IPS-18a (cell line): ENCODE data around the gene CIZ1.

Source experiments
- H3K27ac ChIP-seq: one replicate; pipeline ENCODE4 v1.5.1; 2013; ENCODE audit warnings: low read length
- H3K27me3 ChIP-seq: one replicate; pipeline ENCODE4 v1.6.1; 2013; ENCODE audit warnings: mild to moderate bottlenecking, low read length; ENCODE audit not compliant: control insufficient read depth, insufficient read depth
- H3K36me3 ChIP-seq: one replicate; pipeline ENCODE4 v1.6.1; 2013; ENCODE audit warnings: low read depth, low read length; ENCODE audit not compliant: control insufficient read depth
- H3K4me1 ChIP-seq: one replicate; pipeline ENCODE4 v1.6.1; 2013; ENCODE audit warnings: low read depth, low read length; ENCODE audit not compliant: control insufficient read depth
- H3K4me3 ChIP-seq: one replicate; pipeline ENCODE4 v1.5.1; 2013; ENCODE audit warnings: low read length
- H3K9ac ChIP-seq: one replicate; pipeline ENCODE4 v1.6.1; 2013; ENCODE audit warnings: mild to moderate bottlenecking, low read length, moderate library complexity
- H3K9me3 ChIP-seq: one replicate; pipeline ENCODE4 v1.6.1; 2013; ENCODE audit warnings: low read depth, low read length; ENCODE audit not compliant: control insufficient read depth

Gene CIZ1

DNA sequence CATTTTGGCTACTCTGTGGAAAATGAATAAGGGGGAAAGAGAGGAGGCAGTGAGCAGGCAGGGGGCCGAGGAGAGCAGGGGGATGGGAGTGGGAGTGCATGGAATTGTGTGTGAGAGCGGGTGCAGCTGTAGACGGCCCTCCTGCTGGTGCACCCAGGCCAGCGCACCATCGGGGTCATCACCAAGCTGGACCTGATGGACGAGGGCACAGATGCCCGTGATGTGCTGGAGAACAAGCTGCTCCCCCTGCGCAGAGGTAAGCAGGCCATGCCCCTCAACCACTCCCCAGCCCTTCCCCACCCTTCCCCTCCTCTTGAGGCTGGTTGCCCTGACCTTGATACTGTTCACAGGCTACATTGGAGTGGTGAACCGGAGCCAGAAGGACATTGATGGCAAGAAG is 28.5 kb upstream of the CIZ1 start:
- Histone ChIP-seq H3K36me3 (peaks cover 14% of the 10 kb centered on the region), H3K4me1 (peaks cover 5% of the 10 kb centered on the region), H3K9ac (no peak overlapping the region), H3K9me3 (no peaks in the 10 kb centered on the region), H3K27ac (no peak overlapping the region), H3K27me3 (no peaks in the 10 kb centered on the region), H3K4me3 (no peak overlapping the region)

DNA sequence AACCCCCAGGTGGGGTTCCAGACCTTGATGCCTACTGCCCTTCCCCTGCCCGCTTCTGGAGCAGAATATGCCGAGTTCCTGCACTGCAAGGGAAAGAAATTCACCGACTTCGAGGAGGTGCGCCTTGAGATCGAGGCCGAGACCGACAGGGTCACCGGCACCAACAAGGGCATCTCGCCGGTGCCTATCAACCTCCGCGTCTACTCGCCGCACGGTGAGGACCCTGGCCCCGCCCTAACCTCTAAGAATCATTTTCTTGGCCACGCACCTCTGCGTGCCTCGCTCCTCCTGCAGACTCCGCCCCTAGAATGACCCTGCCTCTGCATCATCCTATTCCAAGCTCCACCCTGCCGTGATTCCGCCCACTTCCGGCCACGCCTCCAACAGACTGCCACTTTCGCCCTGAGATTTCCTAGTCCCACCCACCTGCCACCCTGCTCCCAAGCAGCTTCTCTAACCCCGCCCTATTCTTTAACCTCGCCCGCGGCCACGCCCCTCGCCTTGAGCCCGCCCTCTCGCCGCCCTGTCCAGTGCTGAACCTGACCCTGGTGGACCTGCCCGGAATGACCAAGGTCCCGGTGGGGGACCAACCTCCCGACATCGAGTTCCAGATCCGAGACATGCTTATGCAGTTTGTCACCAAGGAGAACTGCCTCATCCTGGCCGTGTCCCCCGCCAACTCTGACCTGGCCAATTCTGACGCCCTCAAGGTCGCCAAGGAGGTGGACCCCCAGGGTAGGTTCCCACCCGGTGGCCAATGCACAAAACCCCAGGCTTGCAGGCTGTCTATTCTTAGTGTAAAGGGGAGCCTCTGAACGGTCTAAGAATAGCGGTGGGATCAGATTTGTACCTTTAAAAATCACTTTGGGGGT is 27.4 kb upstream of the CIZ1 start:
- no peaks in the 10 kb centered on the region for H3K9me3 ChIP-seq
- H3K4me3 ChIP-seq = peak overlapping the region; percentile 59
- H3K36me3 ChIP-seq = peaks cover 14% of the 10 kb centered on the region
- peaks cover 5% of the 10 kb centered on the region for H3K4me1 ChIP-seq
- H3K27ac ChIP-seq = no peak overlapping the region
- peak overlapping the region; percentile 41 for H3K9ac ChIP-seq
- H3K27me3 ChIP-seq = no peaks in the 10 kb centered on the region

DNA sequence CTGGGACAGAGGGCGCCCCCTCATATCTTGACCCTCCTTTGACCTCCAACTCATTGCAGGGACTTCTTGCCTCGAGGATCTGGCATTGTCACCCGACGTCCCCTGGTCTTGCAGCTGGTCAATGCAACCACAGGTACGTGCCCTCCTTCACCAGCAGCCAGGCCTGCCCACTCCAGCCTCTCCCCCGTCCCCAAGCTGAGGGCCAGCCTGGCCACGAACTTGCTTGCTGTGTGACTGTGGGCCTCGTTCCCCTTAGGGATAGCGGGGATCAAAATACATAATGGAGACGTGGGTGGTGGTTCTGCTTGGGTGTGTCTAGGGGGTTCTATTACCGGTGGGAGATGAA is 26.8 kb upstream of the CIZ1 start:
- peak overlapping the region; percentile 41 for H3K9ac ChIP-seq
- H3K36me3 ChIP-seq = peaks cover 11% of the 10 kb centered on the region
- no peak overlapping the region for H3K27ac ChIP-seq
- no peaks in the 10 kb centered on the region for H3K9me3 ChIP-seq
- H3K27me3 ChIP-seq = no peaks in the 10 kb centered on the region
- H3K4me3 ChIP-seq = peak overlapping the region; percentile 59
- peaks cover 5% of the 10 kb centered on the region for H3K4me1 ChIP-seq

DNA sequence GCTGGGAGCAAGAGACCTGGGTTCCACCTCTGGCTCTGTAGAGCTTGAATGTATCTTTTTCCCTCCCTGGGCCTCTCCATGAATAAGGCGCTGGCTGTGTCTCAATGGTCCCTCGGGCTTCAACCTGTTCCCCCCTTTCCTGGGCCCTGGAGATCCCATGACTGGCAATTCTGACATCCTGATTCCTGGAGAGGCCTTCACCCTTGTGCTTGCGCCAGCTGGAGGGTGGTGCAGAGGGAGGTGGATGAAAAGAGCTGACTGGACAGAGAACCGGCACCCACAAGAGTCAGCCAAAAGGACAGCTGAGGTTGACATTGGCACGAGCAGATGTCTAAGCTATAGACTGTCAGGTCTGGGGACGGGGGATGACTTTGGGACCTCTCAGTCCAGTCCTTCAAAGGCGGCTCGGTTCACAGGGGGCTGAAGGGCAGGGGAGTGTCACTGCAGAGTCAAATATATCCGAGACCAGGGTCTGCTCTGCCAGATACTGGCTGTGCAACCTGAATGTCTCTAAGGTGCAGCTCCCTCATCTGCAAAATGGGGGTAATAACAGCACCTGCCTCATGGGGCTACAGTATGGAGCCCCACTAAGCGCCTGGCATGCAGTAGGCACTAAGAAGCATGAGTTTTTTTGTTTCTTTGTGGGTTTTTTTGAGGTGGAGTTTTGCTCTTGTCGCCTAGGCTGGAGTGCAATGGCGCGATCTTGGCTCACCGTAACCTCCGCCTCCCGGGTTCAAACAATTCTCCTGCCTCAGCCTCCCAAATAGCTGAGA is 25.6 kb upstream of the CIZ1 start:
- Histone ChIP-seq H3K9me3 (no peaks in the 10 kb centered on the region), H3K4me3 (no peak overlapping the region), H3K4me1 (peaks cover 5% of the 10 kb centered on the region), H3K9ac (no peak overlapping the region), H3K27ac (no peak overlapping the region), H3K27me3 (no peaks in the 10 kb centered on the region), H3K36me3 (peaks cover 9% of the 10 kb centered on the region)

DNA sequence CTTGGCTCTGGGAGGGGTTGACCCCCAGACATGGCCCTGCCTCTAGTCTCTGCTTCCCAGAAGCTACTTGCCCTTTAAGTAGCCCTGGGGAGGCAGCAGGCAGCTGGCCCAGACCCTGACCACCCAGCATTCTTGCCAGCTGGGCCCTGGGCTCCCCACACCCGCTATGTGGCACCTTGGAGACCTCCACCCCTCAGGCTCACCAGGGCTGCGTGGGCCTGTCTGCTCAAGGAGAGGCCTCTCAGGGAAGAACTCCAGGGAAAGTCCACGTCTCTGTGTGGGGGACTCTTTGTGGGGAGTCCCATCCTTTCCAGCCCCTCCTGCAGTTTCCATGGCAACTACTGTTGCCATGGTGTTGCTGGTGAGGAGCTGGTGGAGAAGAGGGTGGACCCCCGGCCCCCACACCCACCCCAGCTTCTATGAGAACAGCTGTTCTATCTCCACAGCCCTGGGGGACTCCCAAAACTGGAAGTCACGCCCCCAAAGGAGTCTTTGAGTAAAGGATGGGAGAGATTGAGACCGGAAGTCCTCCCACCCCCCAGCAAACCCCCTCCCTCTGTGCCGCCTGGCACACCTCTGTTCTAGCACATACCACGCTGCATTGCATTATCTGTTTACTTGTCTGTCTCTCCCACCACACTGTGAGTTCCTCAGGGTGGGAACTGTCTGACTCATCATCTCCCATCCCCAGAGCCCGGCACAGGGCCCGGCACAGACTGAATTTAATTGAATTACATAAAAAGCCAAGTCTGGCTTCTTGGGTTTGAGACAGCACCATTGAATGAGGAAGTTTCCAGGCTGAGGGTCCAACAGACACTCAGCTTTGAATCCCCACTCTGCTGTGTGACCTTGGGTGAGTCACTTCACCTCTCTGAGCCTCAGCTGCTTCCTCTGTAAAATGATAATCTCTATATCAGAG is 24.4 kb upstream of the CIZ1 start:
- no peak overlapping the region for H3K9ac ChIP-seq
- H3K4me3 ChIP-seq = no peak overlapping the region
- peaks cover 5% of the 10 kb centered on the region for H3K4me1 ChIP-seq
- H3K27me3 ChIP-seq = no peaks in the 10 kb centered on the region
- H3K27ac ChIP-seq = no peak overlapping the region
- H3K36me3 ChIP-seq = peaks cover 9% of the 10 kb centered on the region
- H3K9me3 ChIP-seq = no peaks in the 10 kb centered on the region

DNA sequence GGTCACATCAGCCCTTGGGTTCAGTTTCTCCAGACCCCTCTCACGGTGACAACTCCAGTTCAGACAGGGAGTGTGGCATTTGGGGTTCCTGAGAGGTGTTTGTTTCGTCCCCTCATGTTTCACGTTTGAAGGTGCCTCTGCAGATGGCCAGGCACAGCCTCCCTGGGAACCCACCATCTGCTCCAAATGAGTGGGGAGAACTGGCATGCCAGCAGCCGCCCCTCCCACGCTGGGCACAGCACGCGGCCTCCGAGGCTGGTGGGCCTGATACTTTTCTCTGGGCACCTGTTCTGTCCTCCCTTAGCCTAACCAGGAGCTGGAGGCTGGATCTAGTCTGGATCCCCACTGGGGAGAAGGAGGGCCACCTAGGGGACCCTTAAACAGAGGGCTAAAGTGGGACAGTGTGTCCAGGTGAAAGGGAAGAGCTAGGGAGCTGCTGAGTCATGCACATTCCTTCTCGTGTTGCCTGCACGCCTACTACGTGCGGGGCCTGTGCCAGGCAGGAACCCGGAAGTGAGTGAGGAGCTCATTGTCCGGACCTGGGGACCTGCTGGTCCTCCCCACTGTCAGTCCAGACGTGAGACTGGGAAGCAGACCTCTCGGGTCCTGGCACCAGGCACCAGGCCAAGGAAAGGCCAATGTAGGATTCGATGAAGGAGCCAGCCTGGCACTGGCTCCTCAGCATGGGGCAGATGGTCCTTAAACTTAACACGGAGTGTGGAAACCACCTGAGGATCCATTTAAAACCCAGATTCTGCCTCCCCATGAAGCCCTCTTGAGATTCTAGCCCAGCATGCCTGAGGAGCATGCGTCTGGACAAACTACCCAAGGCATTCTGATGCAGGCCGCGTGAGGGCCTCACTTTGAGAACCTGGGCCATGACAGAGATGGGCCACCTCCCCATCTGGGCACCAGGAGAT is 23.5 kb upstream of the CIZ1 start:
- Histone ChIP-seq H3K36me3 (peaks cover under 1% of the 10 kb centered on the region), H3K9me3 (no peaks in the 10 kb centered on the region), H3K4me3 (no peak overlapping the region), H3K27me3 (no peaks in the 10 kb centered on the region), H3K9ac (no peak overlapping the region), H3K4me1 (peaks cover 5% of the 10 kb centered on the region), H3K27ac (no peak overlapping the region)

DNA sequence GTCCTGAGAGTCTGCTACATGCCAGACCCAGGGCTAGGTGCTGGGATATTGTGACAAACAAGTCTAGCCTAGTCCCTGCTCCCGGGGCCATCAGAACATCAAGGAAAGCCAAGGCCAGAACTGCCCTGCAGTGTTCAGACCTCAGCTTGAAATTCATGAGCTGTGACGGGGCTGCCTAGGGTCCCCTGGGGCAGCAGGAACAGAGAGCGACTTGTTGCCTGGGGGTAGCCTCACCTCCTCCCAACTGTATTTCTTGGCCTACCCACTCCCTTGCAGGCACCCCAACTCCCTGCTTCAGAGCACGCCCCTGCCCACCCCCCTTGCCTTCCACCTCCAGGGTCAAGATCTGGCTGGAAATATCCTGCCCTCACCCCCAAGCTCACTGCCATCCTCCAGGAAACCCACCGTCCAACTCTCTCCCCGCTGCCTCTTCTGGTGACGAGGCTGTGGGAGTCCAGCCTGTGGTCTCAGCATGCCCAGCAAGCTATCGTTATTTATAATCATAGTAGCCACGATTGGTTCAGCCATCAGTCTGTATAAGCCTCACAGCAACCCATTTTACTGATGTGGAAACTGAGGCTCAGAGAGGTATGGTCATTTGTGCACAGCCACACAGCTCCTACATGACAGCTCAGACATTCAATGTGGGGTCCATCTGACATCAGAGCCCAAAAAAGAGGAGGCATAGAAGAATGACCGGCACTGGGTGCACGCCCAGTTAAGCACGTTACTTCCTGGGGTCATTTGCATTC is 22.6 kb upstream of the CIZ1 start:
- Histone ChIP-seq H3K27me3 (no peaks in the 10 kb centered on the region), H3K36me3 (no peaks in the 10 kb centered on the region), H3K27ac (no peak overlapping the region), H3K9ac (no peak overlapping the region), H3K4me1 (peaks cover 5% of the 10 kb centered on the region), H3K9me3 (no peaks in the 10 kb centered on the region), H3K4me3 (no peak overlapping the region)

DNA sequence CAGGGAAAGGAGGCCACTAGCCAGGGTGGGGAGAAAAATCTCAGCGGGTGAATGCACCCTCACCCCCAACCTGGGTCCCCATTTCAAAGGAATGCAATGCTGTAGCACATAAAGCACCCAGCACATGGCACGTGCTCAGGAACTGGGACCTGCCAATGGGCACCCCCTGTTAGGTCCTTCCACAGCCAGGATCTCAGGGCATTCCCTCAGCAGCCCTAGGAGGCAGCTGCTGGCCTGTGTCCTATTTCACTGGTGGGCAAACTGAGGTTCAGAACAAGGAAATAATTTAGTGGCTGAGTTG is 20.6 kb upstream of the CIZ1 start:
- Histone ChIP-seq H3K36me3 (no peaks in the 10 kb centered on the region), H3K9me3 (no peaks in the 10 kb centered on the region), H3K4me3 (no peak overlapping the region), H3K27me3 (no peaks in the 10 kb centered on the region), H3K9ac (no peak overlapping the region), H3K27ac (no peak overlapping the region), H3K4me1 (no peaks in the 10 kb centered on the region)

DNA sequence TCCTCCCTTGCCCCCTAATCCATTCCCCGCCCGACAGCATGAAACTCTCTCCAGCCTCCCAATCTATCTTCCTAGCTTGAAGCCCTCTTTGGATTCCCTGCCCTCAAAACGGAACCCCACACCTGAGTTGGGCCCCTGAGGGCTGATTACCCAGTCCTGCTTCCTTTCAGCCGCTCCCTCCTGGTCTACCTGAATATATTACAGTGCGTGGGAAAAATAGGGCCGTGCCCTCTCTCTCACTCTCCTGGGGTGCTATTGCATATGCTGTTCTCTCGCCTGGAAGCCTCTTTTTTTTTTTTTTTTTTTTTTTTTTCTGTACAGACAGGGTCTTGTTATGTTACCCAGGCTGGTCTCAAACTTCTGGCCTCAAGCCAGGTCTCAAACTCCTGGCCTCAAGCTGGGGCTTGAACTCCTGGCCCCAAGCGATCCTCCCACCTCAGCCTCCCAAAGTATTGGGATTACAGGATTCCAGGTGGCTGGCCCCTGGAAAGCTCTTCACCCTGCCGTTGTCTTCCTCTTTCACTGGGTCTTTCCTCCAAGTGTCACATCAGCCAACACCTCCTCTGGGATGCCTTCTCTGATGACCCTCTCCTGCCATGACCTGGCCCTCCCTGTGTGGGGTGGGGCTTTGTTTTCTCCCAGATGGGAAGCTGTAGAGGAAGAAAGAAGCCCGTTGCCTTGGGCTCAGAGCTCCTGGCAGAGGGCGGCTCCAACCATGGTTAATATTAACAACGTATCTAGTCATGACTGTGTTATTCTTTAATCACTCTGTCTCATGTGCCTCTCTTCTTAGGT is 20.0 kb upstream of the CIZ1 start:
- H3K9me3 ChIP-seq = no peaks in the 10 kb centered on the region
- no peak overlapping the region for H3K4me3 ChIP-seq
- no peak overlapping the region for H3K9ac ChIP-seq
- H3K36me3 ChIP-seq = no peaks in the 10 kb centered on the region
- no peak overlapping the region for H3K27ac ChIP-seq
- no peaks in the 10 kb centered on the region for H3K27me3 ChIP-seq
- H3K4me1 ChIP-seq = no peaks in the 10 kb centered on the region
